ENCODE results near the gene ARMC3. TPM values are rescaled to one million over a fixed set of nuclear protein-coding genes. Genes with fewer than 3 reads are reported as not detected.
"Not testable (repeated sequence)": the region's sequence is repeated elsewhere in the genome, so short reads cannot be mapped to it uniquely, and the experiment has no call there.

The ARMC3 gene, protein sequence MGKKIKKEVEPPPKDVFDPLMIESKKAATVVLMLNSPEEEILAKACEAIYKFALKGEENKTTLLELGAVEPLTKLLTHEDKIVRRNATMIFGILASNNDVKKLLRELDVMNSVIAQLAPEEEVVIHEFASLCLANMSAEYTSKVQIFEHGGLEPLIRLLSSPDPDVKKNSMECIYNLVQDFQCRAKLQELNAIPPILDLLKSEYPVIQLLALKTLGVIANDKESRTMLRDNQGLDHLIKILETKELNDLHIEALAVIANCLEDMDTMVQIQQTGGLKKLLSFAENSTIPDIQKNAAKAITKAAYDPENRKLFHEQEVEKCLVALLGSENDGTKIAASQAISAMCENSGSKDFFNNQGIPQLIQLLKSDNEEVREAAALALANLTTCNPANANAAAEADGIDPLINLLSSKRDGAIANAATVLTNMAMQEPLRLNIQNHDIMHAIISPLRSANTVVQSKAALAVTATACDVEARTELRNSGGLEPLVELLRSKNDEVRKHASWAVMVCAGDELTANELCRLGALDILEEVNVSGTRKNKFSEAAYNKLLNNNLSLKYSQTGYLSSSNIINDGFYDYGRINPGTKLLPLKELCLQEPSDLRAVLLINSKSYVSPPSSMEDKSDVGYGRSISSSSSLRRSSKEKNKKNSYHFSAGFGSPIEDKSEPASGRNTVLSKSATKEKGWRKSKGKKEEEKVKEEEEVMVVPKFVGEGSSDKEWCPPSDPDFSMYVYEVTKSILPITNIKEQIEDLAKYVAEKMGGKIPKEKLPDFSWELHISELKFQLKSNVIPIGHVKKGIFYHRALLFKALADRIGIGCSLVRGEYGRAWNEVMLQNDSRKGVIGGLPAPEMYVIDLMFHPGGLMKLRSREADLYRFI
- total RNA-seq (2014; rRNA removed; shearing (Covaris generic)) = not detected in 2 replicates
- not detected in 2 replicates for polyA plus RNA-seq (2015; cell fraction: cytosol; rRNA removed)
- 0.69 TPM in 1 of 2 replicates, not detected in the other for polyA plus RNA-seq (2015; cell fraction: nucleus; rRNA removed)

DNA sequence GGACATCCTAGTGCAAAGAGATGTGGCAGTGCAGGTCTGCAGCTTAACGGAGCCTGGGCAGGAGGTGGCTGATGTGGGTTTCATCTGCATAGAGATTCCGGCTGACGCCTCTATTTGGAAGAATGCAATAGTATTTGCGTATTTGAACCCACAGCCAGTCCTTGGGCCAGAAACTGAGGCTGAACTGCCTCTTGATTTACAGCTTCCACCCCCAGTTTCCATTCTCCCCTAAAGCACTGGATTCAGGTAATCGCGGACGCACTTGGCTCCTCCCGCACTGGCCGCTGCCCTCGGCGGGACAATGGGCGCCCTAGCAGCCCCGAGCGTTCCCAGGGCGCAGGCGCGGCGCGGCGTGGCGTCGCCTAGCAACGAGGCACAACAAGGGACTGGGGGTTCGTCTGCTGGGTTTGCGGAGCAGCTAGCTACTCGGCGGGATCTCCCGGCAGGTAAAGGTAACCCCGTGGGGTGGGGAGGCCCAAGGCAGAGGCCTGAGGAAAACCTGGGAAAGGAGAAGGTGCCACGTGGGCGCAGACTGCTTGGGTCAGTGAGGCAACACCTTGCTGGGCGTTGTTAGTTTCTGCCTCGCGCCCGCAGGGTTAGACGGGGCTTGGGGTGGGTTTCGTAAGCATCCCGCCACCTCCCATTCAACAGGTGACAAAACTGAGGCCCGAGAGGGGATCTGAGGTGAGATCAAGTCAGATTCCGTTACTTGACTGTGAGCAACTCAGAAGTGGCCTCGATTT is at the start of gene ARMC3:
ARMC3 (plus strand) TSS at position 393 of the 743 bp plus-strand sequence. CDS start 3,944 bp downstream, outside the sequence.
- DNase-seq (ENCODE audit: low read depth) = peak; percentile 12

DNA sequence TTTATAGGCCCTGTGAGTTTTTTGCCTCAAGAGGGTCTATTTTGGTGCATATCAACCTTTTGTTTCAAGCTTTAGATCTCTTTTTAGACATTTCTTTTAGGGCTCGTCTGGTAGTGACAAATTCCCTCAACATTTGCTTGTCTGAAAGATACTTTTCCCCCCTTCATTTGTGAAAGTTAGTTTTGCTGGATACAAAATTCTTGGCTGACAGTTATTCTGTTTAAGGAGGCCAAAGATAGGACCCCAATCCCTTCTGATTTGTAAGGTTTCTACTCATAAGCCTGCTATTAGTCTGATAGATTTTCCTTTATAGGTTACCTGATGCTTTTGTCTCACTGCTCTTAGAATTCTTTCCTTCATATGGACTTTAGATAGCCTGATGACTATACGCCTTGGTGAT is 36.1 kb upstream of the ARMC3 start:
- DNase-seq (ENCODE audit: low read depth) = no peak

DNA sequence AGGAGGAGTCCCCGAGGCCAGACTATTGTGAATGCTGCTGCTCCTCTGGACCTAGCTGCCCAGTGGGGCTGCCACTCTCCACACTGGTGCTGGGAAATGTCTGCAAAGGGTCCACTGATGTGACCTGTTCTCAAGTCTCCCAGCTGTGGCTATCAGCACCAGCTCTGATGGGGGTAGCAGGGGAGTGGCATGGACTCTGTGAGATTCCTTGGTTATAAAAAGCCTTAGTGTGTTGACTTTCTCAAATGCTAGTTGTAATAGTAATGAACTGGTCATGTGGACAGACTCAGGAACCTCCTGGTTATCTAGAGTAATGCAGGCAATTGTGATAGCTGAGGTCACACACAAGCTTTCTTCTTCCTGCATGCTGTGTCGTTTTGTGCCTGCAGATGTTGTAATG is 34.1 kb upstream of the ARMC3 start:
- no peak for DNase-seq (ENCODE audit: low read depth)

DNA sequence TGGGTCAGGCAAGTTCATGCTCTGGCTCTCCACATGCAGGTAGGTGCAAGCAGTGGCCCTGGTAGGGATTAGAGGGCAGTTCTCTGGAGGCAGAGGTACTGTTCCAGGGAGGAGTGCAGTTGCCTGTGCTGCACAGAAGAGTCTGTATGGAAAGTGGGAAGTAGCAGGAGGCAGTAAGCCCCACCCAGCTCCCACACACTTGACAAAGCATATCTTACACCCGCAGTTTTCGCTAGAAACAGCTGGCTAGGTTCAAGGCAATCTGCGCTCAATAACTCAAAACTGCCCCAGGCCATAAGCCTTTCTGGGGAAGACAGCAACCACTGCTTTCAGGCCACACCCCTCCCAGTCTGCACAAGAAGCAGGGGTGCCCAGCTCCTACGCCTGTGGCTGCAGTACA is 33.1 kb upstream of the ARMC3 start:
- no peak for DNase-seq (ENCODE audit: low read depth)

DNA sequence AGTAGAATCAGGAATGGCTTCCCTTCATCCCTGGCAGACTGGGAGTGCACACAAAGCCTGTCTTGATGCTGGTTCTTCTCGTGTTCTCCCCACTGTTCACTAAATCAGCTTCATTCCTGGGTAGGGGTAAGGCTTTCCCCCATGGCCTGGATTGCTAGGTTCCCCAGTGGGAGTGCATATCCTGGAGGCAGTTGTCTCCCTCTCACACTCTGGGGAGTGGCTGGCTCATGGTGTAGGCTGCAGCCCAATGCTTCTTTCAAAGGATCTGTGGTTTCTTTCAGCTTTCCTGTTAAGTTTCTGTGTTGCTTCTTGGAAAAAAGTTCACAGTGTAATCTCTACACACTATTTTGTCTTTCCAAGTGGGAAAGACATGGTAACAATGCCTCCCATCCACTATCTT is 32.6 kb upstream of the ARMC3 start:
- DNase-seq (ENCODE audit: low read depth) = no peak

DNA sequence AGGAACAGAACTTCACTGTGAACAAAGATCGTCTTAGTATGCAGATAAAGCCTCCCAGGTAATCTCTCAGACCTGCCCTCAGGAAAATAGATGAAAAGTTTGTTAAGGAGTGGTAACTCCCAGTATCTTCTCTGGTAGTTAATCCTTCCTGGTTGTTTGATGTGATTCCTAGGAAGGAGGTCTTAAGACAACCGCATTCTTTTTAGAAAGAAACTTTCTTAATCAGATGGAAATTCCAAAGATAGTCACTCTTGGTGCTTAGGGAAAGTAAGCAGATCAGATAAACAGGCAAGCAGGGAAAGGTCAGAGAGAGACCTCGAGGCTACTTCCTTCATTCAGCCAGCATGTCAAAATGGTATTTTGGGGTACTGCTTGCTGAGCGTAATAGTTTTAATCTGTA is 30.5 kb upstream of the ARMC3 start:
- no peak for DNase-seq (ENCODE audit: low read depth)

DNA sequence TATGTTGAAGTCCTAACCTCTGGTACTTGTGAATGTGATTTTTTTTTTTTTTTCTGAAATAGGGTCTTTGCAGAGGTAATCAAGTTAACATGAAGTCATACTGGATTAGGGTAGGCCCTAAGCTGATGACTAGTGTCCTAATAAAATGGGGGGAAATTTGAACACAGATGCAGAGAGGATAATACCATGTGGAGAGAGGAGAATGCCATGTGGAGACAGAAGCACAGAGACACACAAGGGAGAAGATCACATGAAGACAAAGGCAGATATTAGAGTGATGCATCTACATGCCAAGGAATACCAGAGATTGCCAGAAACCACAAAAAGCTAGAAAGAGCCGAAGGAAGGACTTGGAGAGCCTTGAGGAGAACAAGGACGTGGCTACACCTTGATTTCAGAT is 28.5 kb upstream of the ARMC3 start:
- DNase-seq (ENCODE audit: low read depth) = no peak

DNA sequence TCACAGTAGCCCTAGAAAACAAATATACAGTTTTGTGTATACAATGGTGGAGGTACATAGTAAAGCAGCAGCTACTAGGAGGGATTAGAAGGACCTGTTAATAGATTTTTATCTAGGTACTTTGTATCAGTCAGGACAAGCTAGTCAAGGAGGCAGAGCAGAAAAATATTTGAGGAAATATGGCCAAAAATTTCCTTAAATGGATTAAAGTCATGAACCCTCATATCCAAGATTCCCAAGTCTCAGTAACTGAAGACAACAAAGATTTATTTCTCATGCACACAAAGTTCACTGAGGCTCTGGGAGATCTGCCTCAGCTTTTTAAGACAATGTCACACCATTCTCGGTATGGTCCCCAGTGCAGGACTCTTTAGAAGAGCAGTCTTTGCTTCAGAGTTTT is 28.1 kb upstream of the ARMC3 start:
- DNase-seq (ENCODE audit: low read depth) = no peak

DNA sequence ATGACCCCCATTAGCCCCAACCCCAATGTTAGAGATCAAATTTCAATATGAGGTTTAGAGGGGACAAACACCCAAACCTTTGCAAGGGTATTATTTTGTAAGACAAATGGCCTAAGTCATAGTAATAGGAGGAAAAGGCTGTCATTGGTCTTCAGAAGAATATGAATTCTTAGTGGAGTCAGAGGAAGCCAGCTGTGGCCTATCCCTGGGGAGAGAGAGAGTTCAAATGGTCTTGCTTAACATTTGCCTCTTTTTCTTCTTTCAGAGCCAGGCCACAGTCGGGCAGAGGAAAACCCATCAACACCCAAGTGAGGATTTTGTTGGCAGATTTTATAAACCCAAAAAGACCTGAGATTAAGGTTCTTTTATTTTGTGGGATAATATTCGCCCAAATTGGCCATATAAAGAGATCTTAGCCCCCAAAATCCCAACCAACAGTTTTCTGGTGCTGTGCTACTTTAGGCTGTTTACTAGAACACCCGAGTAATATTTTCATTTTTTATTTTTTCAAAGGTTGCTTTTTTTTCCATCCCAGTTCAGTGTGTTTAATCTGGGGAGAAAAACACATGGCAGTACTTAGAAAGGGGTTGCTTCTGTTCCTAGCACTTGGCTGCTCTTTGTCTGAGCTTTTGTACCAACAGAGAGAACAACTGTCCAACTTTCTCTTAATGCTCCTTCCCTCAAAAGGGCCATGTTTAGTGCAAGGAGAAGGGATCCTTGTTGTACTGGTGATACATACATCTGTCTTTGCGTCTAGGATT is 26.8 kb upstream of the ARMC3 start:
- DNase-seq (ENCODE audit: low read depth) = no peak

DNA sequence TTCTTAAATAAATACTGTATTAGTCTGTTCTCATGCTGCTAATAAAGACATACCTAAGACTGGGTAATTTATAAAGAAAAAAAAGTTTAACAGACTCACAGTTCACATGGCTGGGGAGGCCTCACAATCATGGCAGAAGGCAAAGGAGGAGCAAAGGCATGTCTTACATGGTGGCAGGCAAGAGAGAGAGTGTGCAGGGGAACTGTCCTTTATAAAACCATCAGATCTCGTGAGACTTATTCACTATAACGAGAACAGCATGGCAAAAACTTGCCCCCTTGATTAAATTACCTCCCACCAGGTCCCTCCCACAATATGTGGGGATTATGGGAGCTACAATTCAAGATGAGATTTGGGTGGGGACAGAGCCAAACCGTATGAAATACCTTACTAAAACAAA is 25.7 kb upstream of the ARMC3 start:
- DNase-seq (ENCODE audit: low read depth) = not testable (repeated sequence)

DNA sequence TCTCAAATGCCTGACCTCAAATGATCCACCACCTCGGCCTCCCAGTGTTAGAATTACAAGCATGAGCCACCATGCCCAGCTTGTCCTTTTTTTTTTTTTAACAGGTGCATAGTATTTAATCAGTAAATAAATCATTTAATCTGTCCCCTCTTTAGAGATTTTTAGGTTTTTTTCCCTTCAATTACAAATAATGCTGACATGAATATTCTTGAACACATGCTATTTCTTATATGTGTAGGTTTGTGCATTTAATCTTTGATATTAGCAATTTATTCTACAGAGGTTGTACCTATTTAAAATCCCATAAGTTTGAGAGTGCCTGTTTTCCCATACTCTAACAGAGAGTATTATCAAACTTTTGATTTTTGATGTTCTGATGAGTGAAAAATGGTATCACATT is 24.2 kb upstream of the ARMC3 start:
- DNase-seq (ENCODE audit: low read depth) = no peak

DNA sequence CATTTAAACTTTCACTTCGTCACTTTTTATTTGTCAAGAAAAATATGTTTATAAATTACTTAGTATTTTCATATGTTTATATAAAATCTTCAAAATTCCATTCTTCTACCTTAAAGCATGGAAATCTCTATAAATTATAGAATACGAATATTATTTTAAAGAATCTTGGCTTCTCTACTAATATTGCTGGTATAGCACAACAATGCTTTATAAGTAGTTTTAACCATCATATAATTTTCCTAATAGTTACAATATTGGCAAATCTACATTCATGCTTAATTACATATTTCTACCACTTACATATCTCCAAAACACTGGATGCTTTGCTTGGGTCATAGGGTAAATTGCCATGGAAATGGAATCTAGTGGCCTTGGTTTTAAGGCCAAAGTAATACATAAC is 21.1 kb upstream of the ARMC3 start:
- no peak for DNase-seq (ENCODE audit: low read depth)

DNA sequence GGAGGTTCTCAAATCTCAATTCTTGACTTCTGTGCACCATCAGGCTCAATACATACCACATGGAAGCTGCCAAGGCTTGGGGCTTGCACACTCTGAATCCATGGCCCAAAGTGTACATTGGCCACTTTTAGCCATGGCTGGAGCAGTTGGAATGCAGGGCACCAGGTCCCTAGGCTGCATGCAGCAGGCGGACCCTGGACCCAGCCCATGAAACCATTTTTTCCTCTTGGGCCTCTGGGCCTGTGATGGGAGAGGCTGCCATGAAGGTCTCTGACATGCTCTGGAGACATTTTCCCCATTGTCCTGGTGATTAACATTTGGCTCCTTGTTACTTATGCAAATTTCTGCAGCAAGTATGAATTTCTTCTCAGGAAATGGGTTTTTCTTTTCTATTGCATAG is 19.0 kb upstream of the ARMC3 start:
- DNase-seq (ENCODE audit: low read depth) = no peak

DNA sequence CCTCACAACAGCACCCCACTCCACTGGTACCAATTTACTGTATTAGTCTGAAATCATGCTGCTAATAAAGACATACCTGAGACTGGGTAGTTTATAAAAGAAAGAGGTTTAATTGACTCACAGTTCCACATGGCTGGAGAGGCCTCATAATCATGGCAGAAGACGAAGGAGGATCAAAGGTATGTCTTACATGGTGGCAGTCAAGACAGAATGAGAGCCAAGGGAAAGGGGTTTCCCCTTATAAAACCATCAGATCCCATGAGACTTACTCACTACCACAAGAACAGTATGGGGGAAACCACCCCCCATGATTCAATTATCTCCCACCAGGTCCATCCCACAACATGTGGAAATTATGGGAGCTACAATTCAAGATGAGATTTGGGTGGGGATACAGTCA is 18.2 kb upstream of the ARMC3 start:
- not testable (repeated sequence) for DNase-seq (ENCODE audit: low read depth)

DNA sequence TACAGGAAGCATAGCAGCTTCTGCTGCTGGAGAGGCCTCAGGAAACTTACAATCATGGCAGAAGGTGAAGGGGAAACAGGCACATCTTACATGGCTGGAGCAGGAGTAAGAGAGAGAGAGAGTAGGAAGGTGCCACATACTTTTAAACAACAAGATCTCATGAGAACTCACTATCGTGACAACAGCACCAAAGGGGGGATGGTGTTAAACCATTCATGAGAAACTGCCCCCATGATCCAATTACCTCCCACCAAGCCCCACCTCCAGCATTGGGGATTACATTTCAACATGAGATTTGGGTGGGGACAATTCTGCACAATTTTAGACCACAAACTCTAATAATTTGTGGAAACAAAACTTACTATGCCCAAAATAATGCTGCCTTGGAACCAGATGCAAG is 16.8 kb upstream of the ARMC3 start:
- DNase-seq (ENCODE audit: low read depth) = no peak

DNA sequence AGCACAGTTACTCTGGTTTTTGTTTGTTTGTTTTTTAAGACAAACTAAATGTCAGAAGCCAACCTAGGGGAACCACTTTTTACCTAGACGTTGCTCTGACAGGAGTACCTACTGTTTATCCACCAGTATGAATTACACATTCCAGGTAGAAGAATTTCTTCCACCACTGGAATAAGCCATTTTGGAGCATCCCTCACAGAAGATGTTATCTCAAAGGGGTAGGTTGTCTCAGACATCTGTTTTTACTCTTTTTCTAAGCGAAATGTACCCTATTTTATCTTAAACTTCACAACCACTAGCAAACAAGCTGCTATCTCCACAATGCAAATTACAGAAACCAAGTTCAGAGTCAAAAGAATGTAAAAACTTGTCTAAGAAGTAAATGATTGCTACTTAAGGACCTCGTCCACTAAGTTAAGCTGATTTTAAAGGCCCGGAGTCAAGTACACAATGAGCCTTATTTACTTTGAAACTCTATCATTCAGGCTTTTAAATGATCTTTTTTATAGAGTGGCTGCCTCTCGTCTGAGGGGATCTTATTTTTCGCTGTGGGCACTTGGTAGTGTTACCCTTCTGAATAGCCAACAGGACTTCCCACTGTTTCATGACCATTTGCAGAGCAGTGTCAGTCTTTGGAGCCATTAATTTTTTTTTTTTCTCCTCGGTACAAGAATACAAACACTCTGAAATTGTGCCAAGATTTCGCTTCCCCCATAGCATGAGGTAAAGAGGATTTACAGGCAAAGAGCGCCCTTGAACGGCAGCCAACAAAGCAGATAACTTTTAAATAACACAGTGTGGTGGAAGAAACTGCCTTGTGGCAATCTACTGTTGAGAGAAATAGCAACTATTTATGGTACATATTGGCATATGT is 15.7 kb upstream of the ARMC3 start:
- no peak for DNase-seq (ENCODE audit: low read depth)

DNA sequence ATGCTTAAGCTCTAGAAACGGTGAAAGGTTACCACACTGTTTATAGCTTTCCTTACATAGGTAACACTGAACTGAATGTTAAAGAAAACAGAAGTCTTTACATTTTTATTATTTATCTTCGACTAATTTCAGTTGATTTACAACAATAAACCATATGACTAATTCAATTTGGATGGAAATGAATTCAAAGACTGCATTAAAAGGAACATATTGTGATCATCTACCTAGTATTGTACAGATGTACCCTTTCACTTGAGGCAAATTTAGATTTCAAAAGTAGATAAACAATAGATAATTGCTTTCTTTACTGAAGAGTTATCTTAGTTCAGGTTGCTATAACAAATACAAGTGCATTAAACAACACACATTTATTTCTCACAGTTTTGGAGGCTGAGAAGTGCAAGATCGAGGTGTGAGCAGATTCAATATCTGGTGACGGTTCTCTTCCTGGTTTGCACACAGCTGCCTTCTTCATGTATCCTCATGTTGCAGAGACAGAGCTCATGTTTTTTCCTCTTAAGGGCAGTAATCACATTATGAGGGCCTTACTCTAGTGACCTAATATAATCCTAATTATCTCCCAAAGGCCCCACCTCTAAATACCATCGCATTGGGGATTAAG is 15.0 kb upstream of the ARMC3 start:
- DNase-seq (ENCODE audit: low read depth) = no peak

DNA sequence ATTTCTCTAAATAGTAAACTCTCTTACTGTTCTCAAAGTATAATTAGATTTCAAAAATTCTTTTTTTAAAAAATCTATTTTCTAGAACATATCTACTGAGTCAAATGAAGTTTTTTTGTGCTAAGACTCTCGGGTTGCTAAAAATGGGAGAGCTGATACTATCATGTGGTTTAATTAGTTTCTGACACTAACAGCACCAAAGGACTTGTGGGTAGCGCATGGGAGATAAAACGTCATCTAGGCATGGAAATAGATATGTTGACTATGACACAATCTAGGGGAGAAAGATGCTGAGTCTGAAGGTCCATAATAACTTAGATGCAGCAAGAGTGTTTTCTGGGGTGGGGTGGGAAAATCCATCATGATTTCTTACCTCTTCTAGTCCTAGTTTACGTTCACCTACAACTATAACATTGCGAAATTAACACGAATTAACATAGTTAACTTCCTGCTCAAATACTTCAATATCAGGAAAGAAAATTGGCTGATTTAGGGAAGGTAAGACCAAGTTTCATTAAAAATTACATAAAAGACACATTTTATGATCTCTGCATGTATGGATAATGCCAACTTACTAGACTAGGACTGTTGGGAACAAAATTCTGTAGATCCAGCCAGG is 14.3 kb upstream of the ARMC3 start:
- DNase-seq (ENCODE audit: low read depth) = no peak

DNA sequence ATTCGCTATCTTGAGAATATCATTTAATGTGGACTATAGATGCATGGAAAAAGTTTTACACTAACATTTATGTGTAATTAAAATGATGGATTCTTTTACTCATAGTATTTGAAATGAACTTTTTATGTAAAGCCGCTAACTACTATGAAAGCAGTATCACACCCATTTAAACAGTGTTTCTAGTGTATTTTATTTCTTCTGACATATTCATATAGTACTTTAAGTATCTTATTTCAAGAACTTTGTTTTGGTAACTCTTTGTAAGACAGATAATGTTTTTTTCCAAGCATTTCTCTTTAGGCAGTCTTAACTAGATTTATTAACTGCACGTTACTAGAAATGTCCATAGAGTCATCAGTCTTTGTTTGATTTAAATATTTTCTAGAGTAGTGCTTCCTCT is 12.5 kb upstream of the ARMC3 start:
- no peak for DNase-seq (ENCODE audit: low read depth)

Data from HT1080 (cell line).